Activated CD4-positive, alpha-beta T cell treated with anti-CD3 and anti-CD28 coated beads, Interleukin-2, amount 50 U/mL, for 1 hour (primary cell): ENCODE measurements around the gene ANKS1B.

Experiments
- DNase-seq: peaks from one replicate; pipeline ENCODE4 v3.0.0-alpha.2; 2020

Gene ANKS1B

DNA sequence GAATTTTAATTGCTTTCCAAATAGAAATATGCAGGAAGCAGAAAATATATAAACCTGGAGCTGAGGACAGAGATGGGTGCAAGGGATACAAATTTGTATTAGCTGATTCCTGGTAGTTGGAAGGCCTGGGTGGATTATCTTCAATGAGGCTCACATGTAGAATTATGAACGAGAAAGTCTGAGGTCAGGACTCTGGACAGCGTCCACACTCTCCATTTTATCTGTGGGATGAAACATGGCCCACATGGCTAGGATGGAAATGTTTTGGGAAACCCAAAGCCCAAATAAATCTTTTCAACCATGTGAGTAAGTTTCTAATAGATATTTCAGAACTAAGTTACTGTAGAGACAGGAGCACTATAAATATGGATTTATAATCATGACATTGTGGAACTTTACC lies 1083.5 kb downstream of the ANKS1B start:
- no peak for DNase-seq

DNA sequence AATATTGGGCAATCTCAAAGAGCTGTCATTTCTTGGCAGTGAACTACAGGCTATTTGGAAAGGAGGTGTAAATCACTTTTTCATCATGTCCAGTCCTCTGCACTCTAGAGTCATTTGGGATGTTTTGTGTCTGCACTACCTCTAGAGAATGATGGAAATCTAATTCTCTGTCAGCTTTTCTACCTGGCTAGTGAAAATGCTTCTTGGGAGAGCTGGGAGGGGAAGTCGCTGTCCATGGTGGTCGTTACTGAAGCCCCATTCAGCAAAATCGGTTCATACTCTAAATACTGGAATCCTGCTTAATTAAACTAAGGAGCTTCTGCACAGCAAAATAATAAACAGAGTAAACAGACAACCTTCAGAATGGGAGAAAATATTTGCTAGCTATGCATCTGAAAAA lies 1087.8 kb downstream of the ANKS1B start:
- no peak for DNase-seq

DNA sequence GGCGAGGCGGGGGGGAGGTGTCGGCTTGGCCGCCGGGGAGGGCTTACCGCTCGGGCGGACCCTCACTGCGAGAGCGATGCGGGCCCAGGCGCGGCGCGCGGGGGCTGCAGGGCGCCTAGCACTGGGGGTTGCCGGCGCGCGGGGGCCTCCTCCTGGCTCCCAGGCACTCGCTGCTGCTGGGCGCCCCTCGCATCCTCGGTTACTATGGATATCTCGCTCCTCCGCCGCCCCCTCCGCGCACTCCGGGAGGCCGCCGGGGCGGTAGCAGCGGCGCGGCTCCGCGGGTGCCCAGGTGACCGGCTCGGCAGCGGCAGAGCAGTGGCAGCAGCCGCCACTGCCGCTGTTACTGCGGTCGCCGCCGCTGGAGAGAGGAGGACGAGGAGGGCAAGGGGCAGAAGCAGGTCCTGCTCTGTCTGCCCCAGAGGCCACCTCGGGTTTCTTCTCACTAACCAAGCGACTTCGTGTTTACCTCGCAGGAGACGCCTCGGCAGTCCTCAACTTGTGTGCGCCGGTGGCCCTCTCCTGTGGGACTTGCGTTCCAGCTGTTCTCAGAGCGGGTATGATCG lies 1089.6 kb downstream of the ANKS1B start:
- DNase-seq: no peak

DNA sequence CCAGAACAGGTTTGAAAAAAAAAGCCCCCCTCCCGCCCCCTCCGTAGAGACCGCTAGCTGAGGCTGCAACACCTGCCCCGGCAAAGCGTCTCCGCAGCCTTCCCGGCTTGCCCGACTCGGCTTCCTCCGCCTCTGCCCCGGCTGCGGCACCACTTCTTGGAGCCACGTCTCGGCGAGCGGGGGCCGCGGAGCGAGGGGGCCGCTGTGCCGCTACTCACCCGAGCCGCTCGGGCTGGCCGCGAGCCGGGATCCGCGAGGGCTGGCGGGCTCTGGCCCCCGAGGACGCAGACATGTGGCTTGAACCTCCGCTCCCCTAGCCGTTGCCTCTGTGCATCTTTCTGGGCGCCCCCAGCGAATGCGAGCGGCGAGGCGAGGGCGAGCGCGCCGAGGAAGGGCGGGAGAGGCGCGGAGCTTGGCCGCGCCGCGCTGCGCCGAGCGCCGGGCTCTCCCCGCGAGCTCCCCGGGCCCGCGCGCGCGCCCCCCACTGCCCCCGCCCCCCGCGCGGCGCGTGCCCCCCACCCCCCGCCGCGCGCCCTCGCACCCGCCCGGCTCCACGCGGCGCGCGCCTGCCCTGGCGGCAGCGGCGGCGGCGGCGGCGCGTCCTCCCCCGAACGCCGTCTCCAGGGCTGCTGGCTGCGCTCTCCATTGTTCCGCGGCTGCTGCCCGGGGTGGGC lies 1090.2 kb downstream of the ANKS1B start:
- DNase-seq: no peak

DNA sequence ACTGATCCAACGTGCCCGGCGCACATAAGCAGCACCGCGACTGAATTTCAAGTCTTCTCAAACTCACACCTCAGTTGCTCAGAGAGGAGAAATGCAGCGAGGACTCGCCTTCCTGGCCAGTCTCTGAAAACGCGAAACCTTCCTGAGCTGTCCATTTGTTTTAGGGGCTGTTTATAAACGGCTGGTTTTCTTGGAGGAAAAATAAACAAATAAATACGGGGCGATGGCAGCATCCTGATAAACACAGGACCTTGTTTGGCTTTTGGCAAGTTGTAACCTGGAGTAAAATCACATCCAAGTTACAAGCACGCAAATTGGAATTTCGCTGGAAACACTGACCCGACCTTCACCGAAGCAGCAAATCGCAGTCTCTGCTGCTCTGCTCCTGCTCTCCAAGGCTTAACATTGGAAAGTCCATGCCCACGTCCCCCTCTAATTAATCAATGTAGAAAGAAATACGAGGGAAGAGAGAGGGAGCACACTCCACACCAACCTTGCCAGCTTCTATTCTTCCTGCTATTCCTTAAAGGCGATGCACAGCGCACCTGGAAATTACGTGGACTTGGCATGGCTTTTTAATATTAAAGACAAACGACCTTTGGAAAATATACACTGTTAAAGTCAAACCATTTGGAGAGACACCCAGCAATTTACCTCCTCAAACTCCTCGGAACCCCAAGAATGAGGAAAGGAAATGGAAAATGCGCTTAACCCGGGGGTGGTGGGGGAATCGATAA lies 1090.9 kb downstream of the ANKS1B start:
- DNase-seq: no peak

DNA sequence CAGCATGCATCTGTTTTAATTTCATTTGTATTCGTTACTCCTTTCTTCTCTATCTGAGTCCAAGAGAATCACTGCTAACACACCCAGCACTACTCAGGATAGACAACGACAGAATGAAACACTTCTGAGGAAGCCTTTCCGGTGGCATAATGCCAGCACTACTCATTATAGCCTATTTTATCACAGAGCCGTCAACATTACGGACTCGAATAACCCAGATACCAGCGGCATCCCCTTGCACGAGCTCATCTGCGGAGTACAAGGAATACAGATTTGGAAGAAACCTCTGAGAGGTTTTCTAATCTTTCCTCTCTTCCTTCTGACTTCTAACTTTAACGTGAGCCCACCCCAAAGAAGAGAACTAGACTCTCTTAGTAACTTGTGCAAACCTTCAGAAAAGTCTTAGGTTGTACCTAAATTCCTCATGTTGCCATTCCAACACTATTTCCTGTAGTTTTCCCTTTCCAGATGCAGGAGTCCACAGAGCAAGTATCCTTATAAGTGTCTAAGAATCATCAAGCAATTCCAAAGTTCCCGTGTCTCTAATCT lies 1091.5 kb downstream of the ANKS1B start:
- no peak for DNase-seq

DNA sequence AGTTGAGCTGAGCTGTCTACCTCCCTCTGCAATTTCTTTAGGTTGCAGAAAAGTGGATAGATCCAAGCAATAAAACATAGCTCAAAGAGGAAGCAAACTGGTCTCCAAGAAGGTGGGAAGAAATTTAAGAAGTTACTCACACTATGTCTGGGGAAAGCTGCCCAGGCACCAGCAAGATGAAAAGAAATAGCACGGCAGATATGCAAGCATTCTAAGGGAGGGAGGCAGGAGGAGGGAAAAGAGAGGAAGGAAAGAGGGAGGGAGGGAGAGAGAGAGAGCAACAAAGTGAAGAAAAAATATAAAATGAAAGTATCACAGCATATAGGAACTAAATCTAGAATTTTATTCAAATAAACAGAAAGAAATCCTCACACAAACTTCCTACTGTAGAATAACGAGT lies 1099.0 kb downstream of the ANKS1B start:
- no peak for DNase-seq

DNA sequence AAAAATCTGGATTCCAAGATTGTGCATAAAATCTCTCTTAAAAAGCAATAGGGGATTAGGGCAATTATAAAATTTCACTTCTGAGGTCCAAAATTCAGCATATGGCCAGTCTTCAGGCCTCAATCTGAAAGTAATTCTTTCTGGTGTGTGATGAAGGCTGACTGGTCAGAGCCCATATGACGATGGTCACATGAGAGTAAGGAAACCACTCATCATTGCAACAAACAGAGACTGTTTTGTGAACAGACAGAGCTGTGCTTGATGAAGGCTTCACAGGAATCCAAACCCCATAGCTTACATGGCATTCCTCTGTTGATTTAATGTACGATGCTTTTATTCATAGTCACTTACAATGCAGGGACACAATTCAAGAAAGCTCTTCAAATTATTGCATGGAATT lies 1101.5 kb downstream of the ANKS1B start:
- DNase-seq: no peak

DNA sequence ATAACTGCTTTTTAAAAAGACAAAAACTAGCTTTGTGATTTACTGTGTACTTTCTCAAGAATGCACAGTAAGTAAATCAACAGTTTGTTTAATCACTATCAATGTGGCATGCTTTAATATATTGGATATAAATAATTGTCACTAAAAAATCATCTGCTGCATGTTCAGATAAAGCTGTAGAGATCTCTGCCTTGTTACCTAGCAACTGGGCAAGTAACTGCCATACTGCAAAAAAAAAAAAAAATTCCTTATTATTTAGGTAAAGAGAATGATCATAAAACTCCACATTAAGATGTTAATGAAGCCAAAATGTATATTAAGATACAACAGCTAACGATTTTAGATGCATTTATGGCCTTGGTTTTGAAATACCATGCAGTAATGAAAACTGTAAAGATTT lies 1102.2 kb downstream of the ANKS1B start:
- no peak for DNase-seq

DNA sequence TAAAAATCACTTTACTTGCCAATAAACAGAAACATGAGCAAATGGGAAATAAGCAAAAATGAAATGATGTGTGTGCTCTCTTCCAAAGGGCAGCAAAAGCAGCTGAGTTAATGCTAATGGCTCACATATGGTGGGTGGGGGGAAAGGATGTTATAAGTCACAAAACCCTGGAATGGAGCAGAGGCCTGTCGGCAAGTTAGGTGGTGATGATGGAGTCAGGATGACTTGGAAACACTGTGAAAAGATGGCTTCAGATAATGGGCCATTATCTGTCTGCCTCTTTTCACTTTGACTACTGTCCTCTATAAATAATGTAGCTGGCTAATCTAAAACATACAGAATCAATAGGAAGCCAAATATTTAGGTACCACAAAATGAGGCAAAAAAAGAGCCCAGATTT lies 1111.0 kb downstream of the ANKS1B start:
- no peak for DNase-seq

DNA sequence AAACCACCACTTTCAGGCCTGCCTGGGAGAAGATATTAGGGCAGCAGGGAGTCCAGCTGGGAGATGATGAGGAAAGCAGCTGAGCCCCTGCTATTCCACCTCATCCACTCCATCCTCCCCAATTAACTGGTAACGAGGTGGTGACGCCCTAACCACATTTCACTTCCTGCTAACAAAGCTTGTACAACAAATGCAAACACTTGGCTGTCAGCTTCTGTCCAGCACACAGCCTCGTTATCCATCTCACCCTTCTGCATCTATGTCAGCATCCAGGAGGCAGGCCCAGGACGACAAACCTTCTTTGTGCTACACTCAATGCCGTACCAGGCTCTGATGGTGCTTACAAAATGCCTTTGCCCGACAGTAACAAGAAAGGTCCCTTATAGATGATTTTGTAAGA lies 1114.2 kb downstream of the ANKS1B start:
- no peak for DNase-seq

DNA sequence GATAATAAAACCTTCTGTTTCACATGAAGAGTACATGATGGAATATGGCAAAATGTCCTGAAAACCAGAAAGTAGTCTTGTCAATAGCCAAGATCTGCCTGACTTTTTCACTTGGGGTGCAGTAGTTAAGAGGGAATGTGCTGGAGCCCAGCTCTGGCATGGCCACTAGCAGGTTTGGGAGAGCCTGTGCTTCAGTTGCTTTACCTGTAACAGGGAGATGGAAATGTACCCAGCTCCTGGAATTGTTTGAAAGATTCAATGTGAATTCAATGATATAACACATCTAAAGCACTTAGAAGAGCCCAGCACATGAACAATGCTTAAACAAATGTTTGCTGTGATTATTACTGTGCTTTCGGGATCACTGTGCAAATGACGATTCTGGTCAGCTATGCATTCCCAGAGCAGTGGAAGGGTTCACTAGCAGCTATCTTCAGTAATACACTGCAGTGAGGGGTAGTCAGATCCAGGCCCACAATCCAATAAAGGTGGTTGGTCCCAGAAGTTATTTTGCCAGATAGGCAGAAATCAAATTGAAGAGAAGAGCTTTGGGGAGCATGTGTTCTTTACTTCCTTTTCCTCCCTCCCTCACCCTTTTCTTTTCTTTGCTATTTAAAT lies 1114.7 kb downstream of the ANKS1B start:
- DNase-seq: no peak

DNA sequence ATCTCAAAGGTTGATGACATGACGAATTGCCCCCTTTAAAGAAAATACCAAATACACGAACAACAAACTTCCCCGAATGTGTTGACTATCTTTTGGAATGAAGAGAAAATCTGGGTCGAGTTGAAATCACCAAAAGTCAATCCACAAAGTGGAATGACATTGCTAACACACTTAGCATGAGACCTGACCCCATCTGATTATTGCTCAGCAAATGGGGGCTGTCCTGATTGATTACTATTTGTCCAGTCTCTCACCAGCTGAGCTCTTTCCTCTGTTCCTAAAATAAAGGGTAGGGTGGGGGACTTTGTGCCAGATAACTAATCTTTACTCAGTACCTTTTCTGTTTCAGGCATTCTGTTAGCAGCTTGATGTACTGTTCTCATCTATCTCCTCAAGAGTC lies 1116.2 kb downstream of the ANKS1B start:
- no peak for DNase-seq

DNA sequence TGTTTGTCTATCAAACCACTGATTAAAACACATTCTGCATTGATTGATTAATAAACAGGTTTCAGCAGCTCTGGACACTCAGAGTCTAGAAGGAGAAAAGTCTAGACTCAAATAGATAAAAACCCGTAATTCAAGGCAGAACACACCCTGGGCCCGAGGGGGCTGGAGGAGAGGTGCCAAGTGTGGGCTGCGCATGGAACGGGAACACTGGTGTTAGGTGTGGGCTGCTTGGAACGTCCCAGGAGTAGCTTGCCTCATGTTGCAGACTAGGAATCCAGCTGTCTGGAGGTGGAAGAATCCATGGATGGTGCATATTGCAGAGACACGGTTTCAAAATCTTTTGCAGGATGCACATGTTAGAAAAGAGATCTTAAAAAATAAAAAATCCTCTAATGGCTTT lies 1116.7 kb downstream of the ANKS1B start:
- DNase-seq: no peak

DNA sequence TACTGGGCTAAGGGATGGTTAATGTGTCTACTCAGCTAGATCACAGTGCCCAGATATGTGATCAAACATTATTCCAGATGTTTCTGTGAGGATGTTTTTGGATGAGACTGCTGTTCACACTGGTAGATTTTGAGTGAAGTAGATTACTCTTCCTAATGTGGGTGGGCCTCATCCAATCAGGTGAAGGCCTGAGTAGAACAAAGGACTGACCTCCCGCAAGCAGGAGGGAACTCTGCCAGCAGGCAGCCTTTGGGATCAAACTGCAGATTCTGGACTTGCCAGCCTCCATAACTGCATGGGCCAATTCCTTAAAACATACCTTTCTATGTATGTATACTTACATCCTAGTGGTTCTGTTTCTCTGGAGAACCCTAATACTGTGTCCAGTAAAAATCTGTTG lies 1120.4 kb downstream of the ANKS1B start:
- DNase-seq: no peak

DNA sequence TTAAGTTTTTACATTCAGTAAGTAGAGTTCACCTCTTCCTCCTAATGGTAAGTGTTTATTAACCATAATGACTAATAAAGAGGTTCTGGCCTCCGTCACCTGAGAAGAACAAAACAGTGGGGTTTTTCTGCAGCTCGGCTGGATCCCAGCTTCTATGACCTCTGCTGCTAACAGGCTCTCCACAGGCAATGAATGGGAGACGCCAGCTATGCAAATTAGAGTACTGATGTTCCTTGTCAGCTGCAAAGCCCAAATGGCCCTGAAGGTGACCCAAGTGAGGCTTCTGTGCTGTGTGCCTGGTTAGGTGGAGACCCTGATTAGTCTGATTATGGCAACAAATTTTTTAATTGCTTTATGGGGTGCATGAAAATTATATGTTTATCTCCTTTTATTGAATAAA lies 1121.6 kb downstream of the ANKS1B start:
- no peak for DNase-seq

DNA sequence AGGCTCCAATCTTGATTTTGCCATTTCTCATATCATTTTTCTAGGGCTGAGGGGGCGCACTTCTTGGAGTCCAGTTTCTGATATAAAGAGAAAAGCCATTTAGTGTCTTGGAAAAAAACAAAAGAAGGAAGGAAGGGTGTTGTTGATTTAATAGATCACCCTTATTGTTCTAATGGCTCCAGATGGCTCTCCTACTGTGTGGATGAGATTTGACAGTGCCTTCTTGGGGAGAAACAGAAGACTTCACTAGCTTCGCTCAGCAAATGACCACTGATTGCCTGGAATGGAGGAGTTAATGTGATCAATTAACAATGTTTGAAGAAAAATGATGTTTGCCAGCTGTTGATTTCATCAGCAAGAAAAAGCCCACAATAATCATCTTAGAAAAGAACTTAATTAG lies 1123.5 kb downstream of the ANKS1B start:
- no peak for DNase-seq

DNA sequence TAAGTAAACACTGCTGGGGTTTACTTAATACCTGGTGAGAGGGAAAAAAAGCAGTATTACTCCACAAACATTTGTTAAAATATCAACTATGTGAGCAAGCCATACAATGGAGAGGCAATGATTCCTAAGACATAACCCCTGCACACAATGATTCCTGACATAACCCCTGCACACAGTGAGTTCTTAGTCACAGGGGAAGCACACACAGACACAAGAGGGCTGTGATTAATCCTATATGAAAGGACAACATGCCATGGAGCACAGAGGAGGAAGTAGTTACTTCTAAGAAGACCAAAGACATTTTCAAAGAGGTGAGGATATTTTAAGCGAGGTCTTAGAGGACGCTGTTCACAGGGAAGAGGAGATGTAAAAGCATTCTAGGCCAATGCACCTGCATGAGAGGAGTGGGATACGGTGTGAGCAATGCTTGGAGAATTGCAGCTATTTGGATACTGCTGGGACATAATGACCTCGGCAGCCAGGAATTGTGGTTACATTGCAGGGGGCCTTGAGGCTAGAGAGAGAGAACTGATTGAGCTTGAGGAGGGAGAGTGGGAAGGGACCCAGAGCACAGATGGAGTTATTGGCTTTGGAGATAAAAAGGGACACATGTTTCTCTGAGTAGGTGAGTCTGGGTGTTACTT lies 1127.7 kb downstream of the ANKS1B start:
- no peak for DNase-seq

DNA sequence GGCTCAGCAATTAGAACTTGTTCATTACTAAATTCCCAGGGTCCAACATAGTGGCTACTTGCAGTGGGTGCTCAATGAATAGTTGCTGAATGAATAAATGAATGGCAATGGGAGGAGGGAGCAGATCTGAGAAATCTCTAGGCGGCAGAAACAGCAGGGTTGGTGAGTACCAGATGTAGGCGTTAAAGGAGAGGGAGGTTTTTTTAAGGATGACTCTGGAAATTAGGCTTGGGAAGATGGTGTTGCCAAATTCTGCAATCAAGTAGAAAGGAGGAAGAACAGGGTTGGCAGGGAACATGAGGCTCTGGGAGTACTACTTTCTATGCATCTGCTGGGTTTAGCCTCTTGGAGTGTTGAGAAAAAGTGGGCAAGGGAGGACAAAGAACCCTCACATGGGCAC lies 1132.6 kb downstream of the ANKS1B start:
- no peak for DNase-seq

DNA sequence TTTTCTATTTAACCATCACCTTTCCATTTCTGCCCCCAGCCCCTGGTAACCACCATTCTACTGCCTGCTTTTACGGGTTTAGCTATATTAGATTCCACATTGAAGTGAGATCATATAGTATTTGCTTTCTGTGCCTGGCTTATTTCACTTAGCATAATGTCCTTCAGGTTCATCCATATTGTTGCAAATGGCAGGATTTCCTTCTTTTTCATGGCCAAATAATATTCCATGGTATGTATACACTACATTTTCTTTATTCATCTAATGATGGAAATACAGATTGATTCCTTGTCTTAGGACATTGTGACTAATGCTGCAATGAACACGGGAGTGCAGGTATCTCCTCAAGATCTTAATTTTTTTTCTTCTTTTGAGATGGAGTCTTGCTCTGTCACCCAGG lies 1137.5 kb downstream of the ANKS1B start:
- no peak for DNase-seq

DNA sequence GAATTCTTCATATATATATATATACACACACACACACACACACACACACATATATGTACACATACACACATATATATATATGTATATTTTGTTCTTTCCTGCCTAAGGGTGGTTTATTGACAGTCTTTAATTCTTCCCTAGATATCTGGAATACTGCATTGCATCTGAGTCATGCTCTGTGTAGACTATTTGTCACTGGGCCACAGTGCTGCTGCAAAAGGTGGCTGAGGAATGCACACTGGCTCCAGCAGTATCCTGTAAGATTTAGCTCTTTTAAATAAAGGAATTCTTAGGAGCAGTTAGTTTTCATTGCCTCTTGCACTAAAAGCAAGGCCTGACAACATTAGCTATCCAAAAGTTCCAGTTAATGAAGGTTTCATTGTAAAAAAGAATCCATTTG lies 1138.8 kb downstream of the ANKS1B start:
- DNase-seq: no peak

DNA sequence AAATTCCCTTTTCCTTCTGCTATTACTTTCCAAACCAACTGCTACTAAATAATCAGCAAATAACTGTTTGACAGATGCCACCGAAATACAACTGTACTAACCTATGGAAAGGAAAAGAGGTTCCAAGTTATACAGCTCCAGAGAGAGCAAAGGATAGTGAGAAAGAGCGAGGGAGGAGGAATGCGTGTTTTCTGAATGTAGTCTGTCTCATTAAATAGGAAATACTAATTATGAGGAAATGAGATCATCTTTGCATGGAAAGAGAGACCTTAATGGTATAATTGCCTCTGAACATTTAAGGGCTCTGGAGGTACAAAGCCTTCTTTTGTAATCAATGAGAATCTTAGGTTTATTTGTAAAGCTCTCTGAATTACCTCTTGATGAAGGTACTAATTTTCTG lies 1144.4 kb downstream of the ANKS1B start:
- no peak for DNase-seq

DNA sequence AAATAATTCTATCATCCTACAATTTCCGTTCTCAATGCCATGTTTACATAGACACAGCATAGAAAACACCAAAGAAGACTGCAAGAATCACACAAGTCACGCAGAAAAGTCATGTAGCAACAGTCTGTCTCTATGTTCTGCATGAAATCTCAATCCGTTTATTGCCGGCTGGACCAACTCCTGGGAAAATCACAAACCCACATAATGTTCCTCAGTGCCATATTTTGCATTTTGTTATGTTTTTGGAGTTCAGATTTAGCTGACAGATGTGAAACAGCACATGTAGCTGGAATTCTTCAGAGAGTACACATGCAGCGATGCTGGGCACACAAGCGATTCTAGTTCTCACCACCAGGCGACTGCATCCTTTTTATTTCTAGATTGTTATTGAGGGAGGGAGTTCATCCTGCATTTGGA lies 1146.5 kb downstream of the ANKS1B start:
- no peak for DNase-seq
